HG03159 (cell line): ENCODE results near the gene ZNF426.

ENCODE experiments used
- ATAC-seq: cut with Tn5 transposase; IDR thresholded peaks from one replicate; pipeline ENCODE4 v1.9.1; 2021; ENCODE audit warnings: mild to moderate bottlenecking, moderate library complexity; ENCODE audit not compliant: unreplicated experiment

Gene ZNF426

GRCh38 chr19:9498183-9498902, 40.1 kb downstream of the ZNF426 start, which contains the start of gene ZNF560:
ZNF560 (minus strand) TSS chr19:9498616; CDS start chr19:9475313, 23,303 bp downstream.
- no peak for ATAC-seq

- no peak for ATAC-seq
Observed at GRCh38 chr19:9494096-9494495, 44.3 kb downstream of the ZNF426 start.

GRCh38 chr19:9487016-9487415, 51.4 kb downstream of the ZNF426 start:
- no peak for ATAC-seq

- no peak for ATAC-seq
Observed at GRCh38 chr19:9485140-9485539, 53.3 kb downstream of the ZNF426 start.

- no peak for ATAC-seq
Observed at GRCh38 chr19:9474975-9475374, 63.5 kb downstream of the ZNF426 start.
